Measurements from ENCODE around the gene DPF3.

Gene DPF3

GRCh38 chr14:72582582-72582981, 311.3 kb downstream of the DPF3 start:
- no peak for DNase-seq
- in situ Hi-C loops (cut with MboI; ENCODE audit: low pct_unique_long_range_greater_than_20kb, low sequenced_read_pairs): no loop called here

GRCh38 chr14:72578514-72578913, 315.4 kb downstream of the DPF3 start:
- in situ Hi-C loops (cut with MboI; ENCODE audit: low pct_unique_long_range_greater_than_20kb, low sequenced_read_pairs): no loop called here
- DNase-seq: no peak

DNA sequence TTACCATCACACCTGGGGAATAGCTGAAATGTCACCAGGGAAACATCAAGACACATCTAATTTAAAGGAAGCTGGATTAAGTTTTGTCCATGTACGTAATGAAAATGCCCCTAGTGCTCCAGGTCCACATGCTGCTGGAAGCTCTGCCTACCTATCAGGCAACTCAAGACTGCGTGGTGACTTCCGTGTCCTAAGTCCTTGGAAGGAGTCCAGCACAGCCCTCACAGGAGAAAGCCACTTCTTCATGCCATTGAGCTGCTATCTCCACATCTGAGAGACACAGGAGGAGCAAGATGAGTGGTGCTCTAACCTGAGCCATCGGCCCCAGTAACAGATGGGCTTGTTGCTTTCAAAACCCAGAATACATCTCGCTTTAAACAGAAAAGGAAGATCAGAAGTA, 316.4 kb downstream of the DPF3 start:
- no peak for DNase-seq
- in situ Hi-C loops (cut with MboI; ENCODE audit: low pct_unique_long_range_greater_than_20kb, low sequenced_read_pairs): no loop called here

DNA sequence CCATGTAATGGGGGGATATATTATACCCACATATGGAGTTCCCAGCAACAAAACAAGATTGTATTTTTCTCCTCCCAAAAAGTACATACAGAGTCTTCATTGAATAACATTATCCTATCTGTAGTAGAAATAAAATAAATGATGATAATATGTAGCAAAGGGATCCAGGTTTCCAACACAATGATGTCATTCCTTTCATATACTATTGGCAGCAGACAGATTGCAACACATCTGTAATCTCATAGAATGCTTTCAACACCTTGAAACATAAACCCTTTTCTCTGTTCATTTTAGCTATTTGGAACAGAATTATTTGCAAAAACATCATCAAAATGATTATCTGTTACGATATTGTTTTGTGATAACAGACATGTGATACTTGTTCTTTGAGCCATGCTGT, 317.6 kb downstream of the DPF3 start:
- in situ Hi-C loops (cut with MboI; ENCODE audit: low pct_unique_long_range_greater_than_20kb, low sequenced_read_pairs): no loop called here
- DNase-seq: no peak

- in situ Hi-C loops (cut with MboI; ENCODE audit: low pct_unique_long_range_greater_than_20kb, low sequenced_read_pairs): no loop called here
- no peak for DNase-seq
Measured at GRCh38 chr14:72574715-72575114, 319.2 kb downstream of the DPF3 start.

DNA sequence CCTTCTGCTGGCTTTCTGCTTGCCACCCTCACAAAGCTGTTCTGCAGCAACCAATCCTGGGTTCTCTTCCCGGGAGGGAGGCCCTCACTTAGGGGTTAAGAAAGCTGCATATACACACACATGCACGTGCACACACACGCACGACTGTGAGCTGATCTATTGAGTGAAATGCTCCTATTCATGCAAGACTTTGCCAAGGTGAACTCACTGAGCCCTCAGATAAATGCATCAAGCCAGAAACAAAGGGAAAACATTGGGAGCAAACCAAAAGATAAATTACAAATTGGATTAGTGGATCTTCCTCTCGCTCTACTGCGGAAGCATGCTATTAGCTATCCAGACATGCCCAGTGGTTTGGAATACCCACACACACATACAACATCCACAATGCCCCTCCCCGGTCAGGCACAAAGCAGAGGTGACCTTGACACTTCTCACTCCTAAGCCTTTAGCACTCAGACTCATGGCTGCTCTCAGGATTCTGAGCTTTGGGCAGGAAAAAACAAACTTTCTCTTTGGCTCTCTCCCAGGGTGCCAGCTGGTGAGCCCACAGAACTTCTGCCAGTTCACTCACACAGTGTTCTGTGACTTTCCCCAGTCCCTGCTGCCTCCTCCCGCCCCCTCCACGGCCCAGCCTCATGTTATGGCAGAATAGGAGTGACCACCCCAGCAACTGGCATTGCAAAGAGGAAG, 320.0 kb downstream of the DPF3 start:
- no peak for DNase-seq
- in situ Hi-C loops (cut with MboI; ENCODE audit: low pct_unique_long_range_greater_than_20kb, low sequenced_read_pairs): no loop called here

Measured in KBM-7 (cell line).